H4 (cell line): Measurements from ENCODE around the gene MAU2. TPM values are rescaled to one million over a fixed set of nuclear protein-coding genes. Genes with fewer than 3 reads are reported as not detected.

Experiments
- DNase-seq: peaks from one replicate; pipeline ENCODE4 v3.0.0-alpha.2; 2015; ENCODE audit warnings: low spot score
- total RNA-seq: library from RNA; depleted of rRNA; stranded (reverse); fragments of >200 nt; shearing (Covaris generic); gene quantifications from 2 replicates; pipeline ENCODE4 v1.2.3, GENCODE V29; 2014

MAU2 gene
- total RNA-seq, 1 experiment from 2014 or later = 12.8 TPM

DNA sequence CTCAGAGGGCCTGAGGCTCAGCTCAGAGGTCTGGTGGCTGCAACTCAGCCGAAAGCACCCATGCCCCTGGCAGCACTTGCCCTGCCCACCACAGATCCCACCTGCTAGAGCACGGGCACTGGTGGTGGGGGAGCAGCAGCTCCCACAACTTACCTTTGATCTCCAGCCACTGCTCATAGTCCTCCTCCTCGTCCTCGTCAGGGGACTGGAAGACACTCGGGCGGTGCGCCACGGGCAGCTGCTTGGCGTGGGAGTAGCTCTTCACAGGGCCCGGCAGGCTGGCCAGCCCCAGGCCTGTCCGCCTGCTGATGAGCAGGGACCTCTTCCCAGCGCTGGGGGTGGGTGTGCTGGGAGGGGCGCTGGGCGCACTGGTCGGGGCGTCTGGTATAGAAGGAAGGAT, 14.9 kb upstream of the MAU2 start:
- no peak for DNase-seq

DNA sequence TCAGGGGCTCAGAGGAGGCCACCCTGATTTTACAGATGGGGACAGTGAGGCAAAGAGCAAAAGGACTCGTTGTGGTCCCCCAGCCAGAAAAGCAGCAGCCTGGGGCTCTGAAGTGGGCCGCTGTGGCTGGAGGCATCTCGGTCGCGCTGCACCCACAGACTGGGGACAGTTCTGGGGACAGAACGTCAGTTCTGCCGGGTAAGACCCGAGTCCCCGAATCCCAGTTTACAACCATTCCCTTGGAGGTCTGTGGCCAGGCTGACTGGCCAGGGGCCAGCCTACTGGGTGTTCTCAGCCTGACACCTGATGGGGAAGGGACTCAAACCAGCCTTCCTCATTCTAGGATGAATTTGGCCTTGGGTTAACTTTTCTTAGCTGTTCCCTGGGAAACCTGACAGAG, 14.4 kb upstream of the MAU2 start:
- DNase-seq = no peak

DNA sequence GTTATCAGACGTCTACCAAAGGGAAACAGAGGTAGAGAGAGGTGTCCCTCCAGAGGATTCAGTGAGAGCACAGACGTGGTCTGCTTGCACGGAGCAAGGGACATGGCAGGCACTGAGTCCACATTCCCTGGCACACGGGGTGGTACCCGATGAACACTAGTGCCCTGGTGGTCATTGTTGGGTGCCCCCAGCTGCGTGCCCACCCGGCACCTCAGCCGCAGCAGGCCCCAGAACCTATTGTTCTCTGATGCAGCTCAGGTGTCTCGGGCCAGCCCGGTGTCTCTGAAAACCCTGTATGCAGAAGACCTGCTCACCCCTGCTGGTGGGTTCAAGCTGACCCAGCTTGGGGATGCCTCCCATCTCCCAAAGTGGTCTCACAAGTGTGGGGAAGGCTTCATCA, 12.3 kb upstream of the MAU2 start:
- DNase-seq = no peak

DNA sequence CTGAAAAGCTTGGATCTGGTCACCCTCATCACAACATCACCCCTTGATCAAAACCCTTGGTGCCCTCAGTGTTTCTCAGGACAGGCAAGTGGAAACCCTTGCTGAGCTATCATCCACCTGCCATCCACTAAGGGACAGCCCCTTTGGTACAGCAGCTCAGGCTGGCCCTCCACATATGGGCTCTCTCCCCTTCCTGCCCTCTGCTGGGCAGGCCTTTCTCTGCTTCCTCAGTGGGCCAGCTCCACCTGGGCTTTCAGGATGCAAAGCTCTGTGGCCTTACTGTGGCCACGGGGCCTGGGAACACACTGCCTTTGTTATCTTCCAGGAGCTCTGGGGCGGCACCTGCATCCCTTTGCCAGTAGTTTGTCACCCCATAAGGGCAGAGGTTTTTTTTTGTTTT, 5.2 kb upstream of the MAU2 start:
- no peak for DNase-seq

DNA sequence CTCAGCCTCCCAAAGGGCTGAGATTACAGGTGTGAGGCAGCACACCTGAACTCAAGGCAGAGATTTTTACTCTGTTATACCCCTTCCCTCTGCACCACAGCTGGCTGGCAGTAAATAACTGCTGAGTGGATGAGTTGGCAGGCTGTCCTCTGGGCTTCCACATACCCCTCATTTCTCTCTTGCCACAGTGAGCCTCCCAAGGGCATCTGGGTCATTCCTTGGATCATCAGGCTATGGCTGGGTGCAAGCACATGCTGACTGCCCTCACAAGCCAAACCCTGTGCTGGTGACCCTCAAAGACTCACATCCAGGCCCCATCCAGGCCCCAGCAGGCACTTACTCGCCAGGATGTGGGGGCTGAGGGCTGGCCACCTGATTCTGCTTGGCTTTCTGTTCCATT, 4.5 kb upstream of the MAU2 start:
- no peak for DNase-seq

DNA sequence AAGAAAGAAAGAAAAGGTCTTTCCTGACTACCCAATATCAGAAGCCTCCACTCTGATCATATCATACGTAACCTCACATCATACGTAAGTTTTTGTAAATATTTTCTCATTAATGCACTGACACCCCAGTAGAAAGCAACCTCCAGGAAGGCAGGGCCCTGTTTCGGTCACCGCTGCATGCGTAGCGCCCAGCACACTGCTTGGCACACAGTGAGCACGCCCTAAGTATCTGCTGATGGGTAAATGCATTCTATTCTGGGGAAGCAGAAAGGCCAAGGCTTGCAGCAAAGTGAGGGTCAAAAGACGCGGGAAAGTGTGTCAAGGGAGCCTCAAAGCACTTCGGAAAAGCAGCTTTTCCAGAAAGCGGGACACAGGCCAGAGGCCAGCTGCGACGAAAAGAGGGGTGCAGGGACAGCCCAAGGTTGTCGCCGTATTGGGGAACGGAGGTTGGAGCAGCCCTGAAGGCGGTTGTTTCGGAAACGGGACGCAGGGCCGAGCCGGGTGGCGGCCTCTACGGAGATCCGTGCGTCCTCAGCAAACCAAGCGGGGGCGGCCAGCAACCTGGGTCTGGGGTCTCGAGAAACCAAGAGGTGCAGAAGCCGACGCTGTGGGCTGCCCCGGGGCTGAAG, 783 bp upstream of the MAU2 start:
- DNase-seq = no peak

DNA sequence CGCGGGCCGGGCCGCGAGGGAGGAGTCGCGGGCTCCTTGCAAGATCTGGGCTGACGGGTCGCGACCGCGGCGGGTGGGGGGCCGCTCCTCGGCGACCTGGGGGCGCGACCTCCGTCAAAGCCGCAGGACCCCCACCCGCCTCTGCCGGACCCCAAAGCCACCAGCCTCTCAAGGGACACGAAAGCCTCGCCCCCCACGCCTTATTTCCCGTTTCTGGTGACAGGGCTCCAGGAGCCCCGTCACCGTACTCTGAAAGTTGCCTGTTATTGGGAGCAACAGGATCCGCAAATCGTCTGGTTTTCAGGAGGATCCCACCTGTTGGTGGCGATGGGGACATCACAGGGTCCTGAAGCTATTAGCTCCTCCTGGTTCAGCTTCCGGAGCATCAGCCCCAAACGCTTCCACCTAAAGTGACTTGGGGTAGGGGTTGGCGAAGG, 530 bp downstream of the MAU2 start:
- DNase-seq = no peak

DNA sequence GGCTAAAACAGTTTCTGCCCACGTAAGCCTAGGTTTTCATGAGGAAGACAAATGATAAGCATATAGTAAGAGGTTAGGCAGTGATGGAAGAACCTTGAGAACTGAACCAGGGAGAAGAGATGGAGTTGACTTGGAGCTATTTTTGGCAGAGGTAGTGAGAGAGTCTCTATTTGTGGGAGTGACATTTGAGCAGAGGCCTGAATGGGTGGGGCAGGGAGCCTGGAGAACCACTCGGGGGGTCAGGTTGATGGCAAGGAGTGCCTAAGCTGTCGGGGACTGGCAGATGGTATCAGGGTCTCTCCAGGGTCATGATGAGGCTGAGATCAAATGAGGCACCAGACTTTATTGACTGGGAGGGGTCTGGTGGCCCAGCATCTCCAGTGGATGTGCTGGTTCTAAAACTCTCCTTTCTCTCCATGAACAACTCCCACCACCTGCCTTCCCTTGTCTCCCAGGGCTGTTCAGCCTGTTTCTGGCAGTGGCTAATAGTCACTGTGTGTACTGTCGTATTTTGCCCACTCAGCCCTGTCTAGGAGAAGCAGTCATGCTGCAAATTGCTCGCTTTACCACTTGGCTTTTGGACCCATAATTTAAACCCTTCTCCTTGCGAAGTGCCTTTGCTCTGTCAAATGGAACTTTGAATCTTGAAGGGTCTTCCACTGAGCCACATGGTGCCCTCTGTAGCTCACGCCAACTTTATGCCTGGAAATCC, 3.6 kb downstream of the MAU2 start:
- DNase-seq = no peak

DNA sequence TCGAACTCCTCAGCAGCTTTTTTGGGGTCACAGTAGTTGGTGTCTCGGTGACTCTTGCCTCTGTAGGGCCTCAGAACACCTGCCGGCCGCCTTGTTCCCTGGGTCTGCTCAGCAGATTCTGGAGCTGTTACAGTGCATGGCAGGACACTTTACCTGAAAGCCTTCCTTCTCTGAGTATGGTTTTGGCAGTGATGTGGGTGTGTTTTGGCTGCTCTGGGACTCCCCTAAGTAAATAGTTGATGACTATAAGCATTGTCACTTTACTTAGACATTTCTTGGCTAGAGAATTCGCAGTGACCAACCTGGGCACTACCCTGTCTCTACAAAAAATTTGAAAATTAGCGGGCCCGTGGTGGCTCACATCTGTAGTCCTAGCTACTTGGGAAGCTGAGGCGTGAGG, 7.0 kb downstream of the MAU2 start:
- DNase-seq = no peak

DNA sequence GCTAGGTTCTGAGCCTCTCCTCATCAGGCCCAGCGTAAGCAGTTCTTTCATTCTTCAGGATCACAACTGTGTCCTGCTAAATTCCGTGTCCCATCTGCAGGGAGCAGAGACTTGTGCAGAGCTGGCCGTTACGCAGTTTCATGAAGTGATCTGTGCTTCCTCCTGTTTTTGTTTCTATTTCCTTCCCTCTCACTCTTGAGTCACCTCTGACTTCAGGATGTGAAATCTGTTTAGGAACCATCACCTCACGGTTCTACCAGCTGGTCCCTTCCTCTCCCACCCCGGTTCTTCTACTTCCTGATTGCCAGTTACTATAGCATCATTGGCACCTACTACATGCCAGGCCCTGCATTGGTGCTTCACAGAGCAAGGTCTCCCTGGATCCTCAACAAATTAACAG, 8.5 kb downstream of the MAU2 start:
- DNase-seq = no peak

DNA sequence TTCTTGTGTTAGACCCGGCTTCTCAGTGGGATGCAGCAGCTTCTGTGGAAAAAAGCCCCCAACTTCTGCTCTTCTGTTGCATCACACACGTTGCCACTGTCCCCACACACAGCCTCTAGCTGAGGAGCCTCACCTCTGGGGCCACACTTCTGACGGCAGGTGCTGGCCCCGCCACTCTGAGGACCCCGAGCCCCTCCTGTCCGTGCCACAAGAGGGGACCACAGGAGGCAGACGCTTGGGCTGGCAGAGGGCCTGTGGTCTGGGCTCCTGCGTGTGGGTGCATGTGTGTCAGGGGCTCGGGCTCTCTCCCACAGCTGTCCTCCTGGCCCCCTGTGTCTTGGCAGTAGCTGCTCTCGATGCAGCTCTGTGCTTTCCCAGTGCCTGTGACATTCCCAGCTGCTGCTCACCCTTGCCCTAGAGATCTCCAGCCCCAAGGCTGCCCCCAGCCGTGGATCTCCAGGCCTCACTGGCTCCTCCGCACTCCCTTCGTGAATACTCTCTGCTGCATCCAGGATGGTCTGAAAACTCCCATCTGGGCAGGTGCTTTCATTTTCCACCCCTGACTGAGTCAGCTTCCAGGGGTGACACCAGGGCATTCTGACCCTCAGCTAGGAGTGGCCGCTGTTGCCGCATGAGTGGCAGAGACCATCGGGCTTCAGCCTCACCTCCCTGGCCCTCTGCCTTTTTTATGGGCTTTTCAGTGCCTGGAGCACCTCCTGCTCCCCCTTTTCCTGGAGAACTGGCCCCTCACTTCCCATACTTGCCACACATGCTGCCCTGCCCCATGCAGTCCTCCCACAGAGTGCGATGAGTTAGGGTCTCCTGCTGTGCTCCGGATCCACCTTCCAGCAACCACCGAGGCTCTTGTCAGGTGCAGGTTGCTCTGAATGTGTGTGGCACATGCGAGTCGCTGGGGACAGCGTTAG, 13.7 kb downstream of the MAU2 start:
- no peak for DNase-seq

DNA sequence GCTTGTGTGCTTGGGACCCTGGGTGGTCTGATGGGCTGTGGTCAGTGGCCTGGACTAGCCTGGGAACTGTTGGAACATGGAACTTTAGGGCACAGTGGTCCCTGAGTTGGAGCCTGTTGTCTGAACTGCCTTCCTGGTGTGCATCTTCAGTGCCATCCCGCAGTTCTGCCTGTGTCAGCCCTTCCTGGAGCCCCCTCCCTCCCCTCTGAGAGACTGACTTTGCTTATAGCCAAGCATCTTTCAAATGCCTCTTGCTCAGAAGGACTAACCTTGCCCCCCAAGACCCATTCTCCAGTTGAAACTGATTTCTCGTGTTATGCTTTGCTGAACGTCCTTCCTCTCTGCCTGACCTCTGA, 14.3 kb downstream of the MAU2 start:
- DNase-seq = no peak

DNA sequence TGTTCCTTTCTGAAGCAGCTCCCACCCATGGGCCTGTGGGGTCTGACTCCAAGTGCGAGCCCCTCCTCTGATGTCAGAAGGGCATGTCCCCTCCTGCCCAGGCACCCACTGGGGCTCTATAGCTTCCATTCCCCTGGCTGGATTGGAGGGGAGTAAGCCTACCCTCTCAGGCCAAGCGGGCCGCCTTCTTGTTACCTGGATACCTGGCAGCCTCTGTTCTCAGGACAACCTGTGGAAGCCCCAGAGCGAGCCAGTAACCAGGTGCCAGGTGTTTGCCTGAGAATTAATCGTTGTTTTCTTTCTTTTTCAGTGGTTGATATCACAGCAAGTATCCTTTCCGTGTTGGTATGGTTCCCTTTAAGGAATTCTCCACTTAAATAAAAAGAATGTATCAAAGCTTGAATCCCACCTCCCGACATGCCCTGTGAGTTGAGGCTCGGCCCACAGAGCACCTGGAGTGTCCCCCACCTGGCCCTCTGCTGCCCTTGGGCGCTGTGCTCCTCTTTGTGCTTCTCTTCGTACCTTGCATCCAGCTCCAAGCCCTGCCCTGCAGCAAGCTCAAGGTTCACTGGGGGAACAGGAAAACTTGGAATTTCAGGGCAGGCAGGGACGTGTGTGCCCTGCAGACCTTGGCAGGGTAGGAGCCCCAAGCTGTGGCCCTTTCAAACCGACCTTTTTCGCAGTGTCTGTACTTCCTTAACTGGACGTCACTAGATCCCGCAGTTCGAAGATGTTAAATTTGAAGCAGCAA, 15.0 kb downstream of the MAU2 start:
- no peak for DNase-seq

DNA sequence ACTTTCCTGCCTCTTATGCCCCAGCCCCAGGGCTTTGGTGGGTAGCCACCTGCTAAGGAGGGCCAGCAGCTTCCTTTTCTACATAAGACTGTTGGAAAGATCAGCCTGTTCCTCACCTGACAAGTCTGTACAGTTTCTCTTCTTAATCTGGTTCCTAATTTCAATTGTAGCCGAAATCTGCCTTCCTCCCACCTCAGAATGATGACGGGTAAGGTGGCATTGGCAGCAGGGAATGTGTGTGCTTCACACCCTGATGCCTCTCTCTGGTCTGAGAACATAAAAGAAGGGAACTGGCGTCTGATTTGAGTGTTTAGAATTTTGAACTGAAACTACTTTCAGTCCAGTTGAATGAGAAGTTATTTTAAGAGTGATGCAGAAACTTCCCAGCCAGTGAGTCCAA, 16.0 kb downstream of the MAU2 start:
- no peak for DNase-seq

DNA sequence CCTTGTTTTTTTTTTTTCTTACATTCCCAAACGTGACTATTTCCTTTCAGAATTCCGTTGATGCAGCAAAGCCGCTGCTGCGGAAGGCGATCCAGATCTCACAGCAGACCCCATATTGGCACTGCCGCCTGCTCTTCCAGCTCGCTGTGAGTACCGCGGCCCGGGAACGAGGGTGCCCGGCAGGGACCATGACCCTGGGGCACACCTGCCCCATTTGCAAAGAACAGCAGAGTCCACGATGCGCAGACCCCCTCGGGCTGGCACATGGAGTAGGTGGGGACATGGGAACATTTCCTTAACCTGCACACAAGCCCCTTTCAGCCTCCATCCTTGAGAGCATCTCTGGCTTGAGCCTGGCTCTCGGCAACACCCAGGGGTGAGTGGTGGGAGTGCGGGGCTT, 16.5 kb downstream of the MAU2 start:
- DNase-seq = no peak

DNA sequence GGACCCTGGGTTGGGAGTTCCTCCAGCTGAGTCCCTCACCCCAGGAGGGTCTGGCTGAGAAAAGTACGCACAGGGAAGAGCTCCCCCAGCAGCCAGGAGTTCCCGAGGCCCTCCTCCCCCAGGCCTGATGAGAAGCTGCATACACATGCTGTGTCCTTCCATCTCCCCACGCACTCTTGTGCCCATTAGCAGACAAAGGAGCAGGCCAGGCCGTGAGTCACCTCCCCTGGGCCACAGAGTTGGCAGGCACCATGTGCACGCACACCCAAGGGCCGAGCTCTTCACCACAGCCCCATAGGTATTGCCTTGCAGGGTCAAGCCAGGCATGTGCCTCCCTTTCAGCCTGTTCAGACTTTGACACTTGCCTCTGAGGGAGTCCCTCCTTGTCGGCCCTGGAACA, 17.5 kb downstream of the MAU2 start:
- DNase-seq = no peak

DNA sequence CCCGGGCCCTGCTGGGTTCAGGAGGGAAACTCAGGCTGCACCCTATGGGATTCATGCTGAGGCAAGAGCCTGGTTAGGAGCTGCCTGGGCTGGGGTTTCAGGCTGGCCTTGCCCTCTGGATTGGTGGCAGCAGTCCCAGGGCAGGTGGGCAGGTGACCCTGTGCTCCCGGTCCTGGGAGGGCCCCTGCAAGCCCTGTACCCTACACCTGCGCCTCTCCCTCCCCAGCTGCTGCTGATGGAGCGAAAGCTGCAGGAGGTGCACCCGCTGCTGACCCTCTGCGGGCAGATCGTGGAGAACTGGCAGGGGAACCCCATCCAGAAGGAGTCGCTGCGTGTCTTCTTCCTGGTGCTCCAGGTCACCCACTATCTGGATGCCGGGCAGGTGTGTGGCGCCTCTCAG, 20.4 kb downstream of the MAU2 start:
- no peak for DNase-seq

DNA sequence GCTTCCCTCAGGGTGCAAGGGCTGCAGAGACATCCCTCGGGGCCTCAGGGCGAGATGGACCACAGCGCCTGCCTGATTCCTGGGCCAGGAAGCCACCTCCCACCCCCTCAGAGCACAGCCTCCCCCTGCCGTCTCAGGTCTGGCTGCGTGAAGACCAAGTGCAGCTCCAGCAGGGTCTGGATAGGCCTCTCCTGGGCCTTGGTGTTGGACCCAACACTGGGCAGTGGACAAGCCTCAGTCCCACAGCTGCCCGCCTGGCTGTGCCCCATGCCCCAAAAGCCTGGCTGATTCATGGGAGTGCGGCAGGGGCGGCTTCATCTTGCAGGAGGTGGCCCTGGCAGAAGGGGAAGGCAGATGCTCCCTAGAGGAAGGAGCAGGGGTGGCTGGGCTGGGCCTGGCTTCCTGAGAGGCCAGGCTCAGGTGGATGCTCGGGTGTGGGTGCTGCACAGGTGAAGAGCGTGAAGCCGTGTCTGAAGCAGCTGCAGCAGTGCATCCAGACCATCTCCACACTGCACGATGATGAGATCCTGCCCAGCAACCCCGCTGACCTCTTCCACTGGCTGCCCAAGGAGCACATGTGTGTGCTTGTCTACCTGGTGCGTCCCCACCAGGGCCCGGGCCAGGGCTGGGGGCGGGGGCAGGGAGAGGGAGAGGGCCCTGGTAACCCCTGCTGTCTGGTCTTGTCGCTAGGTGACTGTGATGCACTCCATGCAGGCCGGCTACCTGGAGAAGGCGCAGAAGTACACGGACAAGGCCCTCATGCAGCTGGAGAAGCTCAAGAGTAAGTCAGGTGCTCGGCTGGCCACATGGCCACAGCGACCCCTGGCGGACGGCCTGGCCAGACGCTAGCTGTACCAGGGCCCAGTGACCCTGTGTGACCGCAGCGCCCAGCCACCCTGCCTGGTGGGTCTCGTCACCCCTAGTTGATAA, 21.7 kb downstream of the MAU2 start:
- DNase-seq = peak; percentile 65

DNA sequence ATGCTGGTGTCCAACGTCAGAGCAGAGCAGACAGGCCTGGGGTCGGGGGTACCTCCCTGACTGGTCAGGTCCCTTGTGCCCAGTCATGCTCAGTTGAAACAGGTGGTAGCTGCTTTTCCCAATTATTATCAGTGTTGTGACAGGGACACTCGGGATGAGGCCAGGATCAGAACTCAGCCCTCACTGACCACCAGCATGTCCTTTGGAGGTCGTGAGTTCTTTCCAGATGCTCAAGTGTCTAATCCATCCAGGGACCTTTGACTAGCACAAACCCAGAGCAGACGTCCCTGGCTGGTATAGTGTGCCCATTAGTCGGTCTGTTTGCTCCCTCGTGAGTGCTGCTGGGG, 22.4 kb downstream of the MAU2 start:
- DNase-seq = no peak

DNA sequence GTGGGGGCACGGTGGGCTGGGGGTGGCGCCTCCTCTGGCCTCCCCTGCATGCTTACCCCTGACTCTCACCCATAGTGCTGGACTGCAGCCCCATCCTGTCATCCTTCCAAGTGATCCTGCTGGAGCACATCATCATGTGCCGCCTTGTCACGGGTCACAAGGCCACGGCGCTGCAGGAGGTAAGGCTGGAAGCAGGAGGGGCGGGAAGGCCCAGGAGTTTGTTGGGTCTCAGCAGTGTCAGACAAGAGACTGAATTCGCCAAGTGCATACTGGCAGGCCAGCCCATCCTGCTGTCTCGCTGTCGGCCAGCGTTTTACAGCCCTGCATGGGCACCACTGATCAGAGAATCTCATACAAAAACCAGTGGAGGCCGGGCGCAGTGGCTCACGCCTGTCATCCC, 23.1 kb downstream of the MAU2 start:
- DNase-seq = no peak

DNA sequence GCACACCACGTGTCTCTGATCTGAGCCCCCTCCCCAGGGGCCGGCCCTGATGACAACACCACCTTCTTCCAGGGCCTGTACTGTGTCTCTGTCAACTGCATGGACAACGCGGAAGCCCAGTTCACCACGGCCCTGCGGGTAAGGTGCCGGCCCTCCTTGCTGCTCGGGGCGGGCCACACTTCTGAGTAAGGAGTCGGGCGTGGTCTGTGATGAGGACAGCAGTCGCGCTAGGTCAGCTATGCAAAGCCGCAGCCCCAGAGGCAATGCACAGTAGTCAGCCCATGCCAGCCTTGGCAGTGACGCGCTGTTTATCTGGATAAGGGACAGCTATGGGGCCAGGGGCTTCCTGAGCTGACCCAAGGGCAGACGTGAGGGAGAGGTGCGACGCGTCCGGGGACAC, 24.6 kb downstream of the MAU2 start:
- no peak for DNase-seq
